GM23338 (cell line): ENCODE data around the gene STMN3. TPM values are rescaled to one million over a fixed set of nuclear protein-coding genes. Genes with fewer than 3 reads are reported as not detected.

ENCODE experiments used
- ATAC-seq: fragments of 200-7000 bp; cut with Tn5 transposase; 3 replicates; pipeline ENCODE4 v1.9.1; 2020
- DNase-seq: peaks from one replicate; pipeline ENCODE4 v3.0.0-alpha.2; 2015; ENCODE audit warnings: low spot score
- H2AFZ ChIP-seq: fragments of 200-600 bp; sonication (generic); 2 replicates; pipeline ENCODE4 v1.8.0; 2016; ENCODE audit warnings: antibody characterized with exemption, mild to moderate bottlenecking, moderate library complexity
- H3F3A ChIP-seq: fragments of 200-600 bp; sonication (generic); replicated peaks from 2 replicates; pipeline ENCODE4 v1.8.0; 2017; ENCODE audit warnings: antibody characterized with exemption, mixed run types, low read depth
- H3K27ac ChIP-seq: fragments of 200-600 bp; sonication (generic); 2 replicates; pipeline ENCODE4 v1.6.1; 2016; ENCODE audit warnings: low read depth
- H3K27me3 ChIP-seq: fragments of 200-600 bp; sonication (generic); 2 replicates; pipeline ENCODE4 v1.8.0; 2016; ENCODE audit warnings: mild to moderate bottlenecking, mixed run types, moderate library complexity; ENCODE audit not compliant: insufficient read depth
- H3K36me3 ChIP-seq: fragments of 200-600 bp; sonication (generic); 2 replicates; pipeline ENCODE4 v1.8.0; 2016; ENCODE audit warnings: mild to moderate bottlenecking; ENCODE audit not compliant: insufficient read depth
- H3K4me1 ChIP-seq: fragments of 200-600 bp; sonication (generic); 2 replicates; pipeline ENCODE4 v1.8.0; 2016; ENCODE audit warnings: mild to moderate bottlenecking, moderate library complexity; ENCODE audit not compliant: insufficient read depth
- H3K4me2 ChIP-seq: fragments of 200-600 bp; sonication (generic); 2 replicates; pipeline ENCODE4 v1.7.1; 2017; ENCODE audit warnings: mixed run types
- H3K4me3 ChIP-seq: fragments of 200-600 bp; sonication (generic); 2 replicates; pipeline ENCODE4 v1.6.1; 2016; ENCODE audit warnings: mixed run types
- H3K79me2 ChIP-seq: fragments of 200-600 bp; sonication (generic); replicated peaks from 2 replicates; pipeline ENCODE4 v1.8.0; 2017; ENCODE audit warnings: mild to moderate bottlenecking; ENCODE audit not compliant: insufficient read depth
- H3K9me2 ChIP-seq: fragments of 200-600 bp; sonication (generic); 2 replicates; pipeline ENCODE4 v1.8.0; 2017; ENCODE audit not compliant: insufficient read depth
- H4K20me1 ChIP-seq: fragments of 200-600 bp; sonication (generic); replicated peaks from 2 replicates; pipeline ENCODE4 v1.8.0; 2017; ENCODE audit warnings: mild to moderate bottlenecking; ENCODE audit not compliant: insufficient read depth
- H3K27ac Mint-ChIP-seq: 2 replicates; pipeline ENCODE4 v1.8.0; 2020; ENCODE audit warnings: inconsistent platforms, mild to moderate bottlenecking, moderate library complexity, mixed read lengths
- H3K27me3 Mint-ChIP-seq: 3 replicates; pipeline ENCODE4 v1.8.0; 2022; ENCODE audit warnings: low read depth, mild to moderate bottlenecking, moderate library complexity, mixed read lengths, inconsistent platforms; ENCODE audit not compliant: insufficient read depth, poor library complexity
- H3K36me3 Mint-ChIP-seq: 3 replicates; pipeline ENCODE4 v1.8.0; 2021; ENCODE audit warnings: low read depth, mild to moderate bottlenecking, inconsistent platforms, moderate library complexity, mixed read lengths
- H3K4me1 Mint-ChIP-seq: 3 replicates; pipeline ENCODE4 v1.8.0; 2020; ENCODE audit warnings: mild to moderate bottlenecking, inconsistent platforms, mixed read lengths
- H3K4me3 Mint-ChIP-seq: 3 replicates; pipeline ENCODE4 v1.8.0; 2021; ENCODE audit warnings: moderate library complexity, mild to moderate bottlenecking, inconsistent platforms, mixed read lengths
- H3K9me3 Mint-ChIP-seq: 3 replicates; pipeline ENCODE4 v1.8.0; 2020; ENCODE audit warnings: moderate library complexity, mild to moderate bottlenecking, inconsistent platforms, mixed read lengths
- CREB1 ChIP-seq: fragments of 250-450 bp; sonication (Bioruptor Pico); IDR thresholded peaks from 2 replicates; pipeline ENCODE4 v1.5.0; 2020; ENCODE audit warnings: low read depth, mild to moderate bottlenecking, moderate library complexity
- ETS1 ChIP-seq: IDR thresholded peaks from 2 replicates; pipeline ENCODE4 v1.6.1; 2016; ENCODE audit warnings: antibody characterized with exemption
- EZH2 ChIP-seq: fragments of 200-600 bp; sonication (generic); IDR thresholded peaks from one replicate; pipeline ENCODE4 v1.8.0; 2017; ENCODE audit warnings: antibody characterized with exemption, mild to moderate bottlenecking, low read depth; ENCODE audit not compliant: unreplicated experiment
- JUNB ChIP-seq: IDR thresholded peaks from one replicate; pipeline ENCODE4 v1.6.1; 2016; ENCODE audit warnings: antibody characterized with exemption; ENCODE audit not compliant: unreplicated experiment
- NANOG ChIP-seq: IDR thresholded peaks from 2 replicates; pipeline ENCODE4 v1.6.1; 2016; ENCODE audit warnings: antibody characterized with exemption, borderline replicate concordance
- POLR2AphosphoS5 ChIP-seq: IDR thresholded peaks from 2 replicates; pipeline ENCODE4 v1.6.1; 2016; ENCODE audit warnings: antibody characterized with exemption, low read depth
- REST ChIP-seq: IDR thresholded peaks from one replicate; pipeline ENCODE4 v1.6.1; 2018; ENCODE audit warnings: antibody characterized with exemption; ENCODE audit not compliant: unreplicated experiment
- ZNF114 ChIP-seq: fragments of 250-450 bp; sonication (Bioruptor Pico); IDR thresholded peaks from 2 replicates; pipeline ENCODE4 v1.5.0; 2020; ENCODE audit warnings: mild to moderate bottlenecking, moderate library complexity
- ZNF462 ChIP-seq: fragments of 250-450 bp; sonication (Bioruptor Pico); IDR thresholded peaks from 2 replicates; pipeline ENCODE4 v1.5.0; 2020; ENCODE audit warnings: mild to moderate bottlenecking, moderate library complexity
- polyA plus RNA-seq: library from polyadenylated mRNA; unstranded; fragments of >200 nt; fragmentation: Nextera tagmentation; extraction: Ambion mirVana; gene quantifications from 2 replicates; pipeline ENCODE4 v1.2.1, GENCODE V29; 2016
- total RNA-seq: library from RNA; depleted of rRNA; stranded (reverse); fragments of >200 nt; shearing (Covaris generic); gene quantifications from 2 replicates; pipeline ENCODE4 v1.2.3, GENCODE V29; 2014

Gene STMN3
- total and polyA plus RNA-seq, 2 experiments from 2014 or later = 28.6 to 61.3 TPM

GRCh38 chr20:63691711-63692435 lies 38.6 kb upstream of the STMN3 start:
- no peak for DNase-seq
- Mint-ChIP-seq H3K9me3 (peaks cover 14% of the 10 kb centered on the region; the same call in 2 of the 3 replicates), H3K36me3 (peaks cover 27% of the 10 kb centered on the region), H3K27ac (no peak overlapping the region), H3K4me1 (no peaks in the 10 kb centered on the region; the same call in 2 of the 3 replicates), H3K27me3 (peaks cover 32% of the 10 kb centered on the region), H3K4me3 (no peak overlapping the region)
- Histone ChIP-seq H3F3A (no peaks in the 10 kb centered on the region), H3K79me2 (no peaks in the 10 kb centered on the region), H3K27ac (no peak overlapping the region), H3K9me2 (no peaks in the 10 kb centered on the region), H3K36me3 (no peaks in the 10 kb centered on the region), H3K4me3 (no peak overlapping the region), H3K27me3 (no peaks in the 10 kb centered on the region), H4K20me1 (no peaks in the 10 kb centered on the region), H3K4me2 (no peak overlapping the region), H2AFZ (no peak overlapping the region), H3K4me1 (no peaks in the 10 kb centered on the region)
- no peak for ATAC-seq
- no peak for TF ChIP-seq JUNB
- no peak for TF ChIP-seq POLR2AphosphoS5

GRCh38 chr20:63690898-63691710 lies 37.9 kb upstream of the STMN3 start:
- H3K9me3 Mint-ChIP-seq = peaks cover 14% of the 10 kb centered on the region; the same call in 2 of the 3 replicates
- peaks cover 24% of the 10 kb centered on the region for H3K27me3 Mint-ChIP-seq
- Histone ChIP-seq H3K27ac (no peak overlapping the region), H3K9me2 (no peaks in the 10 kb centered on the region), H2AFZ (no peak overlapping the region), H4K20me1 (no peaks in the 10 kb centered on the region), H3K4me2 (no peak overlapping the region), H3K79me2 (no peaks in the 10 kb centered on the region), H3K4me3 (no peak overlapping the region), H3K36me3 (no peaks in the 10 kb centered on the region), H3K4me1 (no peaks in the 10 kb centered on the region), H3F3A (no peaks in the 10 kb centered on the region), H3K27me3 (no peaks in the 10 kb centered on the region)
- no peak for DNase-seq
- no peaks in the 10 kb centered on the region; the same call in 2 of the 3 replicates for H3K4me1 Mint-ChIP-seq
- ATAC-seq = no peak
- no peak overlapping the region for H3K4me3 Mint-ChIP-seq
- H3K27ac Mint-ChIP-seq = no peak overlapping the region
- peaks cover 25% of the 10 kb centered on the region for H3K36me3 Mint-ChIP-seq
- TF ChIP-seq ZNF114 (no peak), CREB1 (no peak), EZH2 (no peak), REST (no peak), NANOG (no peak), JUNB (no peak), ZNF462 (CRISPR knock-in tag) (no peak), ETS1 (no peak)
